ENCODE measurements around the gene PFDN4.

GRCh38 chr20:54201268-54201846 lies 6.5 kb upstream of the PFDN4 start:
- TF ChIP-seq EZH2 (IDR thresholded peaks at IDR 0.05; ENCODE audit: borderline replicate concordance, low read depth, low read length, severe bottlenecking) (no peak), CTCF (IDR thresholded peaks at IDR 0.05; ENCODE audit: borderline replicate concordance, extremely low read depth, low read length, poor library complexity, severe bottlenecking) (no peak)
